GM12892 (cell line): ENCODE results near the gene KRTAP10-1.
"Not testable (repeated sequence)": the region's sequence is repeated elsewhere in the genome, so short reads cannot be mapped to it uniquely, and the experiment has no call there.

ENCODE experiments used
- DNase-seq: peaks from one replicate; pipeline ENCODE4 v3.0.0; 2011; ENCODE audit not compliant: insufficient read length
- FAIRE-seq: peaks from 2 replicates; lab custom pipeline; 2011; peaks lifted over from hg19 to GRCh38; lab: Jason Lieb, UNC
- POLR2A ChIP-seq: IDR thresholded peaks from 2 replicates; pipeline ENCODE4 v1.6.1; 2011; ENCODE audit warnings: low read depth, low read length, control low read depth
- POLR2AphosphoS5 ChIP-seq: IDR thresholded peaks from 2 replicates; pipeline ENCODE4 v1.6.1; 2011; ENCODE audit warnings: low read depth, low read length, control low read depth
- TAF1 ChIP-seq: IDR thresholded peaks from 2 replicates; pipeline ENCODE4 v1.6.1; 2011; ENCODE audit warnings: low read depth, mild to moderate bottlenecking, control low read depth, low read length, borderline replicate concordance

Gene KRTAP10-1

DNA sequence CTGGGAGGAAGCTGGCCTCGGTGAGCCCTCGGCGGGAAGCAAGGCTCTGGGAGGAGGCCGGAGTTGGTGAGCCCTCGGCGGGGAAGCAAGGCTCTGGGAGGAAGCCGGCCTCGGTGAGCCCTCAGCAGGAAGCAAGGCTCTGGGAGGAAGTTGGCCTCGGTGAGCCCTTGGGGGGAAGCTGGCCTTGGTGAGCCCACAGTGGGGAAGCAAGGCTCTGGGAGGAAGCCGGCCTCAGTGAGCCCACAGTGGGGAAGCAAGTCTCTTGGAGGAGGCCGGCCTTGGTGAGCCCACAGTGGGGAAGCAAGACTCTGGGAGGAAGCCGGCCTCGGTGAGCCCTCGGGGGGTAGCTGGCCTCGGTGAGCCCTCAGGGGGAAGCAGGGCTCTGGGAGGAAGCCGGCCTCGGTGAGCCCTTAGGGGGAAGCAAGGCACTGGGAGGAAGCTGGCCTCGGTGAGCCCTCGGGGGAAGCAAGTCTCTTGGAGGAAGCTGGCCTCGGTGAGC is 36.0 kb downstream of the KRTAP10-1 start:
- DNase-seq (no peak), FAIRE-seq (no peak)
- TF ChIP-seq POLR2AphosphoS5 (no peak), POLR2A (no peak), TAF1 (no peak)

DNA sequence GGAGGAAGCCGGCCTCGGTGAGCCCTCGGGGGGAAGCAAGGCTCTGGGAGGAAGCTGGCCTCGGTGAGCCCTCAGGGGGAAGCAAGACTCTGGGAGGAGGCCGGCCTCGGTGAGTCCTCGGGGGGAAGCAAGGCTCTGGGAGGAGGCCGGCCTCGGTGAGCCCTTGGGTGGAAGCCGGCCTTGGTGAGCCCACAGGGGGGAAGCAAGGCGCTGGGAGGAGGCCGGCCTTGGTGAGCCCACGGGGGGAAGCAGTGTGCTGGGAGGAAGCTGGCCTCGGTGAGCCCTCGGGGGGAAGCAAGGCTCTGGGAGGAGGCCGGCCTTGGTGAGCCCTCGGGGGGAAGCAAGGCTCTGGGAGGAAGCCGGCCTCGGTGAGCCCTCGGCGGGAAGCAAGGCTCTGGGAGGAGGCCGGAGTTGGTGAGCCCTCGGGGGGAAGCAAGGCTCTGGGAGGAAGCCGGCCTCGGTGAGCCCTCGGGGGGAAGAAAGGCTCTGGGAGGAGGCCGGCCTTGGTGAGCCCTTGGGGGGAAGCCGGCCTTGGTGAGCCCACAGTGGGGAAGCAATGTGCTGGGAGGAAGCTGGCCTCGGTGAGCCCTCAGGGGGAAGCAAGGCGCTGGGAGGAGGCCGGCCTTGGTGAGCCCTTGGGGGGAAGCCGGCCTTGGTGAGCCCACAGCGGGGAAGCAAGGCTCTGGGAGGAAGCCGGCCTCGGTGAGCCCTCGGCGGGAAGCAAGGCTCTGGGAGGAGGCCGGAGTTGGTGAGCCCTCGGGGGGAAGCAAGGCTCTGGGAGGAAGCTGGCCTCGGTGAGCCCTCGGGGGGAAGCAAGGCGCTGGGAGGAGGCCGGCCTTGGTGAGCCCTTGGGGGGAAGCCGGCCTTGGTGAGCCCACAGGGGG is 36.7 kb downstream of the KRTAP10-1 start:
- not testable (repeated sequence) for FAIRE-seq, DNase-seq

DNA sequence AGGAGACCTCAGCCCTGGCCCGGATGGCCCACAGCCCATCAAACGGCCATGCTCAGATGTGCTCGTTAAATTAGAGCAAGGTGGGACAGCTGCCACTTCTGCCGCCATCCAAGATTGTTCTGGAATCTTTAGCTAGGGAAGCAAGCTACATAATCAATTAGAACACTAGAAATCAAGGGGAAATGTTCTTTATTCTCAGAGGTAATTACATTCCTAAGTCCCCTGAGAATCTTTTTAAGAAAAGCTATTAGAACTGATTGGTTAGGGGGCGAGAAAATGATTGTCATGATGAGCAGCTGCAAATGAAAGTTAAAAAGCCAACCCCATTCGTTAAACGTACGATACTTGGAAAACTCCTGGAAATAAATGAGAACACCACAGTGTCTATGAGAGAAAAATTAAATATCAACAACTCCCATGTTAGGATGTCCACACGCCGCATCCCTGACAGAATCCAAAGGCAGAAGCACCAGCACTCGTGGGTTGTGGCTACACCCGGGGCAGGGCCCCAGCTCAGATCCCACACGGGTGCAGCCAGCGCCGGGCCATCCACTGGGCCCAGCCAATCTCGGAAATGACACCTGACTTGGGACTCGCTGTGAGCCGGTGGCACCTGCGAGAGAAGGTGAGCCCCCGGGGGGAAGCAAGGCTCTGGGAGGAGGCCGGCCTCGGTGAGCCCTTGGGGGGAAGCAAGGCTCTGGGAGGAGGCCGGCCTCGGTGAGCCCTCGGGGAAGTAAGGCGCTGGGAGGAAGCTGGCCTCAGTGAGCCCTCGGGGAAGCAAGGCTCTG is 37.6 kb downstream of the KRTAP10-1 start:
- TF ChIP-seq POLR2AphosphoS5 (no peak), TAF1 (no peak), POLR2A (no peak)
- DNase-seq: no peak
- FAIRE-seq: no peak

GRCh38 chr21:44500111-44500510 is 39.9 kb downstream of the KRTAP10-1 start:
- no peak for TF ChIP-seq TAF1
- TF ChIP-seq POLR2A: no peak
- TF ChIP-seq POLR2AphosphoS5: no peak
- FAIRE-seq: no peak
- no peak for DNase-seq

DNA sequence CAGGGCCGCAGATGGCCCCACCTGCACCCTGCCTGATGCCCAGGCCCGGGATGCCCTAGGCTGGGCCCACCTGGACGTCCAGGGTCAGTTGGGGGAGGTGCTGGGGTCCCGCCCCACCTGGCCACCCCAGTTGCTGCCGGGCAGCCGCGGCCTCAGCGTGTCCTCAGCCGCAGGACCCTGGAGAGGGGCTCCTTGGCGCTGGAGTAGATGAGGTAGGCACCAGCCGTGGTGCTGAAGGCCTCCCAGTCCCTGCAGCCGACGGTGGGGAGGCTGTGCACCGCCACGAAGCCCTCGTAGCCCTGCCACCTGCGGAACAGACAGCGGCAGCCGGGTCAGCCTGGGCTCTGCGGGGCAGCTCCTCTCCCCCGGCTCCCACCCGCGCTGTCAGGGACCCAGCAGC is 40.4 kb downstream of the KRTAP10-1 start:
- FAIRE-seq: no peak
- no peak for DNase-seq
- TF ChIP-seq POLR2A (no peak), POLR2AphosphoS5 (no peak), TAF1 (no peak)

- TF ChIP-seq POLR2AphosphoS5 (no peak), POLR2A (no peak), TAF1 (no peak)
- FAIRE-seq (no peak), DNase-seq (no peak)
Measured at GRCh38 chr21:44499211-44499560, 40.8 kb downstream of the KRTAP10-1 start.

DNA sequence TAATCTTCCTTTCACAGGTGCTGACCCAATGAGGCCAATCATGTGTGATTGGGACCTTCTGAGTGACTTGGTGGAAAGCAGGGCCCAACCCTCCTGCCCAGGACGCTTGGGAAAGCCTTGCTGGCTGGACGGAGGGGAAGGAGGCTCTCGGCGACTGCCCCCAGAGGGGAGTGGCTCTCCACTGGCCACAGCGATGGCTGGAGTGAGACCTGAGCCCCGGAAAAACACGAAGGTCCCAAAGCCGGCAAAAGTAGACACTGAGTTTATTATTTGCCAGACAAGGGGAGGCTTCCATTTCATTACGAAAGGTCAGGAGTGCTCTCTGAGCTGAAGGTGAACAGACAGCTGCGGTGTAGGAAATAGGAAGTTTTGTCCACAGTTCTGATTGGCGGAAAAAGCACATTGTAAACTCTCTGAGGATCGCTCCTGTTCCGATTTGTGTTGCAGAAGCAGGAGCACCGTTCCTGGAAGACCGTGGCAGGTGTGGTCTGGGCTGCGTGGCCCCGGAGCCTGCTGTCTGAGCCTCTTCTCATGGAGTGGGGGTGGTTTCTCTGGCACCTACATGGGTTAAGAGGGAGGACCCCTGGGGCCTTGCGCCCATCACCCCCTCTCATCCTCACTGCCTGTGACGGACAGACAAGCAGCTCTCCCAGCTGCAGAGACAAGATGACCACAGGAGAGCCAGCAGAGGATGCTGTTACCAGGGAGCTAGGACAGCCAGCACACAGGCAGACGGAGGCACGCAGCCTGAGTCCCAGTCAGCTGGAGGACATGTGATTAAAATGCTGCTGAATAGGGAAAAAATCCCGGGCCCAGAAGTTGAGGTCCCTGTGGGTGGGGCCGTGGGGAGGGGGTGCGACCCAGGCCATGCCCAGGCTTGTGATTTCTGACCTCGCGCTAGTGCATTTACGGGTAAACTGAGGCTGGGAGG is 41.5 kb downstream of the KRTAP10-1 start:
- DNase-seq (no peak), FAIRE-seq (no peak)

GRCh38 chr21:44497703-44498126 is 42.3 kb downstream of the KRTAP10-1 start:
- TF ChIP-seq TAF1 (no peak), POLR2A (no peak), POLR2AphosphoS5 (no peak)
- no peak for DNase-seq
- no peak for FAIRE-seq

More for the DNA sequence above, 41.5 kb downstream of the KRTAP10-1 start:
- TF ChIP-seq POLR2AphosphoS5: no peak
- TF ChIP-seq TAF1: no peak
- TF ChIP-seq POLR2A: no peak

DNA sequence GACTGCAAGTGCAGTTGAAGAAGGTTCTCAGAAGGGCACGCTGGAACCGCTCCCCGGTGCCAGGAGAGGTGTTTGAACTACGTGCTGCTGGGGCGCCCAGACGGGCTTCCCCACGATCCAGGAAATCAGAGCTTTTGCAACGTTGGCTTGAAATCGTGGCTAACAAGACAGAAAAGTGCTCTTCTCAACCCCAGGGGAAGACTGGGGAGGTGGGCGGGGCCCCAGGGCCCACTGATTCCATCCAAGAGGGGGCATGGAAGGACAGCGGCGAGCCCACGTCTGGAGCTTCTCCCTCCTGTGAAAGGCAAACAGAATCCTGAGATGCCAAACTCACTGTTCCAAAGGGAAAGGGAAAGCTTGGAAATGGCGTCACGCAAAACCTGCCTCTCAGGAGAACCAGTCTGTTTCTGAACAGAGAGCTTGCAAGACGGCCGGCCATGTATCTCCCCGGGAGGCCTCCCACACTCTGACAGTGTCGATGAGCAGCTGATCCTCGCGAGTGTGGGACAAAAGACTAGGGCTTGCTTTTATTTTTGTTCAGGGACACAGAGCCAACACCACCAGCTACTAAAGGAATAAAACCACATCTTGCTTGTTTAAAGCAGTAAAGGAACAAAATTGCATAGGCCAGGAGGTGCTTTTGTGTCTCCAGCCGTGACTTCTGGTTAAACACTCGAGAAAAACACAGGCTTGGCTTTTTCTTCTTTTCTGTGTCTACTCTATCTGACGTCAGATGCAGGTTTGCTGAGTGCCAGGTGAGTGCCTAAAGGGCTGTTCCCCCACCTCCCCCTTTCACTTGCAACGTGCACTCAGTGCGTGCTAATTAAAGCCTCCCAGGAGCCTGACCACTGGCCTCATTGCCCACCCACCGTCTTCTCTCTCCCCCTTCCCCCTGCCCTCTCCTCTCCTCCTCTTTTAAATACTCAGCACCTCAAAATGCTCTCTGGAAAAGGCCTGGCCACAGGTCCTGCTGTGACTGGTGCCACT is 43.1 kb downstream of the KRTAP10-1 start:
- TF ChIP-seq POLR2AphosphoS5 (no peak), TAF1 (no peak), POLR2A (no peak)
- DNase-seq (no peak), FAIRE-seq (no peak)

- no peak for FAIRE-seq
- TF ChIP-seq TAF1 (no peak), POLR2AphosphoS5 (no peak), POLR2A (no peak)
- no peak for DNase-seq
Measured at GRCh38 chr21:44495611-44496563, 44.1 kb downstream of the KRTAP10-1 start.

DNA sequence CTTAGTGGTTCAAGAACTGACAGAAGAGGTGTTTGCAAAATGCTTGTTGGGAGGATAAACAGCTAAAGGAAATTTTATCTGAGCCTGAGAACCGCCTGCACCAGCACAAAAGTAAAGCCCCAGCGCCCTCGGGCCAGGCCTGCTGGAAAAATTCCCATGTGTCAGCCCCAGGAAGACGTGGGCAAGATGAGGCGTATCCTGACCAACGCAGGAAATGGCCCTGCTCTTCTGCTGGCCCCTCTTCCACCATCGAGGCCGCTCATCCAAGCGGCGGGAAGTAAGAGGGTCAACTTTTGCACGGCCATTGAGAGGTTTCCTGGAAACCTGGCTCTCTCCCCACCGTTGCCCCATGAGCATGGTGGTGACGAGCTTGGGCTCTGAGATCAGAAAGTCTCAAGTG is 45.0 kb downstream of the KRTAP10-1 start:
- FAIRE-seq (no peak), DNase-seq (no peak)
- TF ChIP-seq POLR2A (no peak), POLR2AphosphoS5 (no peak), TAF1 (no peak)
